Activated naive CD8-positive, alpha-beta T cell treated with anti-CD3 and anti-CD28 coated beads, Interleukin-2, amount 50 U/mL, for 24 hours (primary cell): ENCODE results near the gene TBXAS1.

Experiments used
- ATAC-seq: fragments of 150-1000 bp; cut with Tn5 transposase; one replicate; pipeline ENCODE4 v1.10.0; 2021
- DNase-seq: peaks from one replicate; pipeline ENCODE4 v3.0.0; 2021
- H3K27ac Mint-ChIP-seq: one replicate; pipeline ENCODE4 v1.8.0; 2021; ENCODE audit warnings: mild to moderate bottlenecking, mixed read lengths
- H3K27me3 Mint-ChIP-seq: one replicate; pipeline ENCODE4 v1.8.0; 2021; ENCODE audit warnings: mixed read lengths
- H3K36me3 Mint-ChIP-seq: one replicate; pipeline ENCODE4 v1.8.0; 2021; ENCODE audit warnings: low read depth, mixed read lengths
- H3K4me1 Mint-ChIP-seq: one replicate; pipeline ENCODE4 v1.8.0; 2021; ENCODE audit warnings: mixed read lengths
- H3K4me3 Mint-ChIP-seq: one replicate; pipeline ENCODE4 v1.8.0; 2021; ENCODE audit warnings: mild to moderate bottlenecking, moderate library complexity, mixed read lengths
- H3K9me3 Mint-ChIP-seq: one replicate; pipeline ENCODE4 v1.8.0; 2021; ENCODE audit warnings: mixed read lengths

TBXAS1 gene

GRCh38 chr7:139998572-139998971 is 169.5 kb downstream of the TBXAS1 start:
- Mint-ChIP-seq H3K27me3 (no peaks in the 10 kb centered on the region), H3K27ac (no peak overlapping the region), H3K9me3 (no peaks in the 10 kb centered on the region), H3K4me3 (no peak overlapping the region), H3K36me3 (no peaks in the 10 kb centered on the region), H3K4me1 (no peaks in the 10 kb centered on the region)
- no peak for DNase-seq
- ATAC-seq: no peak

GRCh38 chr7:139999516-139999915 is 170.5 kb downstream of the TBXAS1 start:
- H3K4me1 Mint-ChIP-seq: no peaks in the 10 kb centered on the region
- H3K9me3 Mint-ChIP-seq: no peaks in the 10 kb centered on the region
- no peak for DNase-seq
- no peaks in the 10 kb centered on the region for H3K27me3 Mint-ChIP-seq
- ATAC-seq: no peak
- H3K27ac Mint-ChIP-seq: no peak overlapping the region
- H3K36me3 Mint-ChIP-seq: no peaks in the 10 kb centered on the region
- H3K4me3 Mint-ChIP-seq: no peak overlapping the region

- Mint-ChIP-seq H3K9me3 (no peaks in the 10 kb centered on the region), H3K27me3 (no peaks in the 10 kb centered on the region), H3K4me1 (no peaks in the 10 kb centered on the region), H3K36me3 (no peaks in the 10 kb centered on the region), H3K4me3 (no peak overlapping the region), H3K27ac (no peak overlapping the region)
- ATAC-seq: no peak
- DNase-seq: no peak
Measured at GRCh38 chr7:140000666-140001268, 171.7 kb downstream of the TBXAS1 start.

- ATAC-seq (no peak), DNase-seq (peak; percentile 28)
- Mint-ChIP-seq H3K9me3 (no peaks in the 10 kb centered on the region), H3K36me3 (no peaks in the 10 kb centered on the region), H3K4me1 (no peaks in the 10 kb centered on the region), H3K27me3 (no peaks in the 10 kb centered on the region), H3K27ac (no peak overlapping the region), H3K4me3 (no peak overlapping the region)
Measured at GRCh38 chr7:140003913-140004382, 174.9 kb downstream of the TBXAS1 start.

GRCh38 chr7:140004672-140005071 is 175.6 kb downstream of the TBXAS1 start:
- ATAC-seq (no peak), DNase-seq (no peak)
- no peaks in the 10 kb centered on the region for H3K4me1 Mint-ChIP-seq
- no peaks in the 10 kb centered on the region for H3K9me3 Mint-ChIP-seq
- H3K27me3 Mint-ChIP-seq: no peaks in the 10 kb centered on the region
- H3K27ac Mint-ChIP-seq: no peak overlapping the region
- H3K36me3 Mint-ChIP-seq: no peaks in the 10 kb centered on the region
- no peak overlapping the region for H3K4me3 Mint-ChIP-seq

GRCh38 chr7:140005341-140005740 is 176.3 kb downstream of the TBXAS1 start:
- Mint-ChIP-seq H3K4me1 (no peaks in the 10 kb centered on the region), H3K27ac (no peak overlapping the region), H3K36me3 (no peaks in the 10 kb centered on the region), H3K4me3 (no peak overlapping the region), H3K9me3 (no peaks in the 10 kb centered on the region), H3K27me3 (no peaks in the 10 kb centered on the region)
- DNase-seq: no peak
- no peak for ATAC-seq

GRCh38 chr7:140005754-140006503 is 176.9 kb downstream of the TBXAS1 start:
- no peak for DNase-seq
- Mint-ChIP-seq H3K36me3 (no peaks in the 10 kb centered on the region), H3K4me1 (no peaks in the 10 kb centered on the region), H3K4me3 (no peak overlapping the region), H3K9me3 (no peaks in the 10 kb centered on the region), H3K27ac (no peak overlapping the region), H3K27me3 (no peaks in the 10 kb centered on the region)
- ATAC-seq: no peak

- DNase-seq: no peak
- Mint-ChIP-seq H3K9me3 (no peaks in the 10 kb centered on the region), H3K27ac (no peak overlapping the region), H3K36me3 (no peaks in the 10 kb centered on the region), H3K4me1 (no peaks in the 10 kb centered on the region), H3K4me3 (no peak overlapping the region), H3K27me3 (no peaks in the 10 kb centered on the region)
- ATAC-seq: no peak
Measured at GRCh38 chr7:140006600-140006999, 177.5 kb downstream of the TBXAS1 start.

GRCh38 chr7:140007051-140007690 is 178.1 kb downstream of the TBXAS1 start:
- no peak overlapping the region for H3K4me3 Mint-ChIP-seq
- no peaks in the 10 kb centered on the region for H3K9me3 Mint-ChIP-seq
- H3K27me3 Mint-ChIP-seq: no peaks in the 10 kb centered on the region
- H3K4me1 Mint-ChIP-seq: no peaks in the 10 kb centered on the region
- no peak overlapping the region for H3K27ac Mint-ChIP-seq
- ATAC-seq: no peak
- H3K36me3 Mint-ChIP-seq: no peaks in the 10 kb centered on the region
- DNase-seq: no peak

GRCh38 chr7:140008755-140009610 is 179.9 kb downstream of the TBXAS1 start:
- no peaks in the 10 kb centered on the region for H3K36me3 Mint-ChIP-seq
- DNase-seq (no peak), ATAC-seq (no peak)
- no peak overlapping the region for H3K4me3 Mint-ChIP-seq
- H3K4me1 Mint-ChIP-seq: no peaks in the 10 kb centered on the region
- H3K27ac Mint-ChIP-seq: no peak overlapping the region
- H3K9me3 Mint-ChIP-seq: no peaks in the 10 kb centered on the region
- H3K27me3 Mint-ChIP-seq: no peaks in the 10 kb centered on the region

GRCh38 chr7:140009735-140010134 is 180.7 kb downstream of the TBXAS1 start:
- Mint-ChIP-seq H3K36me3 (no peaks in the 10 kb centered on the region), H3K4me3 (no peak overlapping the region), H3K27me3 (no peaks in the 10 kb centered on the region), H3K27ac (no peak overlapping the region), H3K4me1 (no peaks in the 10 kb centered on the region), H3K9me3 (no peaks in the 10 kb centered on the region)
- ATAC-seq (no peak), DNase-seq (no peak)

GRCh38 chr7:140010194-140010895 is 181.3 kb downstream of the TBXAS1 start:
- ATAC-seq: no peak
- Mint-ChIP-seq H3K9me3 (no peaks in the 10 kb centered on the region), H3K4me3 (no peak overlapping the region), H3K27ac (no peak overlapping the region), H3K27me3 (no peaks in the 10 kb centered on the region), H3K36me3 (no peaks in the 10 kb centered on the region), H3K4me1 (no peaks in the 10 kb centered on the region)
- DNase-seq: no peak

GRCh38 chr7:140013676-140014075 is 184.6 kb downstream of the TBXAS1 start:
- no peak for ATAC-seq
- no peak overlapping the region for H3K27ac Mint-ChIP-seq
- H3K27me3 Mint-ChIP-seq: no peaks in the 10 kb centered on the region
- no peaks in the 10 kb centered on the region for H3K36me3 Mint-ChIP-seq
- no peaks in the 10 kb centered on the region for H3K4me1 Mint-ChIP-seq
- DNase-seq: no peak
- H3K4me3 Mint-ChIP-seq: no peak overlapping the region
- H3K9me3 Mint-ChIP-seq: no peaks in the 10 kb centered on the region

GRCh38 chr7:140014123-140014522 is 185.1 kb downstream of the TBXAS1 start:
- H3K27ac Mint-ChIP-seq: no peak overlapping the region
- H3K9me3 Mint-ChIP-seq: no peaks in the 10 kb centered on the region
- no peak for ATAC-seq
- no peaks in the 10 kb centered on the region for H3K36me3 Mint-ChIP-seq
- H3K27me3 Mint-ChIP-seq: no peaks in the 10 kb centered on the region
- H3K4me1 Mint-ChIP-seq: no peaks in the 10 kb centered on the region
- no peak overlapping the region for H3K4me3 Mint-ChIP-seq
- no peak for DNase-seq
